ENCODE measurements around the gene UGT2B15. TPM values are rescaled to one million over a fixed set of nuclear protein-coding genes. Genes with fewer than 3 reads are reported as not detected.
"Not testable (repeated sequence)": the region's sequence is repeated elsewhere in the genome, so short reads cannot be mapped to it uniquely, and the experiment has no call there.

UGT2B15 gene
- total RNA-seq, 1 donor from 2014 or later, result 0.57 TPM

DNA sequence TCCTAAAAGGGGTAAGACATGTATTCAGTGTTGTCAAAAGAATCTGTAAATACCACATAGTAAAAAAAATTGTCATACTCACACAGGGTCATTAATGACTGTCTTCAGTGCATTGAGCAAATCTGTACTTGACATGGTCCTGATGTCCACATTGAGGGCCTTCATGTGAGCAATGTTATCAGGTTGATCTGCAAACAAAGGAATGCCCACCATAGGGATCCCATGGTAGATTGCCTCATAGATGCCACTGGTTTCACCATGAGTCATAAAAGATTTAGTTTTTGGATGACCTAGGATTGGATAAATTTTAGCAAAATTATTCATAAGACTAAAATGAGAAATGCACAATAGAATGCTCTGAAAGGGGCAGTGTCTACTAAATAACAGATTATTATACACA lies 38.1 kb upstream of the UGT2B15 start:
- Mint-ChIP-seq H3K36me3 (ENCODE audit: insufficient read depth) (peaks cover 7% of the 10 kb centered on the region), H3K4me3 (ENCODE audit: low read depth) (no peak overlapping the region), H3K9me3 (ENCODE audit: low read depth) (peaks cover 29% of the 10 kb centered on the region), H3K27me3 (no peaks in the 10 kb centered on the region), H3K4me1 (ENCODE audit: low read depth) (peaks cover 1% of the 10 kb centered on the region), H3K27ac (no peak overlapping the region)
- DNase-seq (ENCODE audit: low spot score, unreplicated experiment), result no peak
- TF ChIP-seq, protein P1, sequence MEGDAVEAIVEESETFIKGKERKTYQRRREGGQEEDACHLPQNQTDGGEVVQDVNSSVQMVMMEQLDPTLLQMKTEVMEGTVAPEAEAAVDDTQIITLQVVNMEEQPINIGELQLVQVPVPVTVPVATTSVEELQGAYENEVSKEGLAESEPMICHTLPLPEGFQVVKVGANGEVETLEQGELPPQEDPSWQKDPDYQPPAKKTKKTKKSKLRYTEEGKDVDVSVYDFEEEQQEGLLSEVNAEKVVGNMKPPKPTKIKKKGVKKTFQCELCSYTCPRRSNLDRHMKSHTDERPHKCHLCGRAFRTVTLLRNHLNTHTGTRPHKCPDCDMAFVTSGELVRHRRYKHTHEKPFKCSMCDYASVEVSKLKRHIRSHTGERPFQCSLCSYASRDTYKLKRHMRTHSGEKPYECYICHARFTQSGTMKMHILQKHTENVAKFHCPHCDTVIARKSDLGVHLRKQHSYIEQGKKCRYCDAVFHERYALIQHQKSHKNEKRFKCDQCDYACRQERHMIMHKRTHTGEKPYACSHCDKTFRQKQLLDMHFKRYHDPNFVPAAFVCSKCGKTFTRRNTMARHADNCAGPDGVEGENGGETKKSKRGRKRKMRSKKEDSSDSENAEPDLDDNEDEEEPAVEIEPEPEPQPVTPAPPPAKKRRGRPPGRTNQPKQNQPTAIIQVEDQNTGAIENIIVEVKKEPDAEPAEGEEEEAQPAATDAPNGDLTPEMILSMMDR (IDR thresholded peaks at IDR 0.05; ENCODE audit: unreplicated experiment), result no peak

DNA sequence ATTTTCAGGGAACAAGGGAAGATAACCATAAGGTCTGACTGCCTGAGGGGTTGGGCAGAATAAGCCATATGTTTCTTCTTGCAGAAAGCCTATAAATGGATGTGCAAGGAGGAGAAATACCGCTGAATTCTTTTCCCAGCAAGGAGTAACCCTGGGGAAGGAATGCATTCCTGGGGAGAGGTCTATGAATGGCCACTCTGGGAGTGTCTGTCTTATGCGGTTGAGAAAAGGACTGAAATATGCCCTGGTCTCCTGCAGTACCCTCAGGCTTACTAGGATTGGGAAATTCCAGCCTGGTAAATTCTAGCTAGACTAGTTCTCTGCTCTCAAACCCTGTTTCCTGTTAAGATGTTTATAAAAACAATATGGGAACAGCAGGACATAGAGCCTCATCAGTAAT lies 32.7 kb upstream of the UGT2B15 start:
- not testable (repeated sequence) for H3K27me3 Mint-ChIP-seq; H3K27ac Mint-ChIP-seq; H3K4me1 Mint-ChIP-seq (ENCODE audit: low read depth); DNase-seq (ENCODE audit: low spot score, unreplicated experiment); H3K36me3 Mint-ChIP-seq (ENCODE audit: insufficient read depth); H3K4me3 Mint-ChIP-seq (ENCODE audit: low read depth)
- peaks cover 33% of the 10 kb centered on the region for H3K9me3 Mint-ChIP-seq (ENCODE audit: low read depth)

DNA sequence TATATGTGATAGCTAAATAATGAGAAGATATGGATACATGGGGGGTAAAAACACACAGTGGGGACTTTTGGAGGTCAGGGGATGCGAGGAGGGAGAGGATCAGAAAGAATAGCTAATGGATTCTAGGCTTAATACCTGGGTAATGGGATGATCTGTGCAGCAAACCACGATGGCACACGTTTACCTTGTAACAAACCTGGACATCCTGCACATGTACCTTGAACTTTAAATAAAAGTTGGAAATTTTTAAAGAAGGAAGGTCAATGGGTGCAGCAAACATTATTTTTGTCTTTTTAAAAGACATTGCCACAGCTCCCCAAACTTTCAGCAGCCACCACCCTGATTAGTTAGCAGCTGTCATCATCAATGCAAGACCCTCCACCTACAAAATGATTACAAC lies 29.7 kb upstream of the UGT2B15 start:
- no peak overlapping the region for H3K27ac Mint-ChIP-seq
- no peak for DNase-seq (ENCODE audit: low spot score, unreplicated experiment)
- H3K27me3 Mint-ChIP-seq, result no peaks in the 10 kb centered on the region
- peaks cover 30% of the 10 kb centered on the region for H3K9me3 Mint-ChIP-seq (ENCODE audit: low read depth)
- no peak overlapping the region for H3K4me3 Mint-ChIP-seq (ENCODE audit: low read depth)
- H3K36me3 Mint-ChIP-seq (ENCODE audit: insufficient read depth), result peaks cover 4% of the 10 kb centered on the region
- TF ChIP-seq, protein P1 (IDR thresholded peaks at IDR 0.05; ENCODE audit: unreplicated experiment), result no peak
- no peaks in the 10 kb centered on the region for H3K4me1 Mint-ChIP-seq (ENCODE audit: low read depth)

DNA sequence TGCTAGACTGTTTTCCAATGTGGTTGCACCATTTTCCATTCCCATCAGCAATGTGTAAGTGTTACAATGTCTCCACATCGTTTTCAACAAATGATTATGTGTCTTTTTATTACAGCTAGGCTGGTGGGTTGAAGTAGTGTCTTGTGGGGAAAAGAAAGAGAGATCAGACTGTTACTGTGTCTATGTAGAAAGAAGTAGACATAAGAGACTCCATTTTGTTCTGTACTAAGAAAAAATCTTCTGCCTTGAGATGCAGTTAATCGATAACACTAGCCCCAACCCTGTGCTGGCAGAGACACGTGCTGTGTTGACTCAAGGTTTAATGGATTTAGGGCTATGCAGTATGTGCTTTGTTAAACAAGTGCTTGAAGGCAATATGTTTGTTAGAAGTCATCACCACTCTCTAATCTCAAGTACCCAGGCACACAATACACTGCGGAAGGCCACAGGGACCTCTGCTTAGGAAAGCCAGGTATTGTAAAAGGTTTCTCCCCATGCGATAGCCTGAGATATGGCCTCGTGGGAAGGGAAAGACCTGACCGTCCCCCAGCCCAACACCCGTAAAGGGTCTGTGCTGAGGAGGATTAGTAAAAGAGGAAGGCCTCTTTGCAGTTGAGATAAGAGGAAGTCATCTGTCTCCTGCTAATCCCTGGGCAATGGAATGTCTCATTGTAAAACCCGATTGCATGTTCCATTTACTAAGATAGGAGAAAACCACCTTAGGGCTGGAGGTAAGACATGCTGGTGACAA lies 23.0 kb upstream of the UGT2B15 start:
- H3K27ac Mint-ChIP-seq, result no peak overlapping the region
- DNase-seq (ENCODE audit: low spot score, unreplicated experiment), result no peak
- no peaks in the 10 kb centered on the region for H3K27me3 Mint-ChIP-seq
- H3K4me3 Mint-ChIP-seq (ENCODE audit: low read depth), result no peak overlapping the region
- no peaks in the 10 kb centered on the region for H3K4me1 Mint-ChIP-seq (ENCODE audit: low read depth)
- peaks cover 13% of the 10 kb centered on the region for H3K36me3 Mint-ChIP-seq (ENCODE audit: insufficient read depth)
- TF ChIP-seq, protein P1 (IDR thresholded peaks at IDR 0.05; ENCODE audit: unreplicated experiment), result no peak
- H3K9me3 Mint-ChIP-seq (ENCODE audit: low read depth), result peaks cover 30% of the 10 kb centered on the region

- TF ChIP-seq, protein P1 (IDR thresholded peaks at IDR 0.05; ENCODE audit: unreplicated experiment), result no peak
- no peak for DNase-seq (ENCODE audit: low spot score, unreplicated experiment)
- H3K4me1 Mint-ChIP-seq (ENCODE audit: low read depth), result no peaks in the 10 kb centered on the region
- H3K27ac Mint-ChIP-seq, result no peak overlapping the region
- peaks cover 29% of the 10 kb centered on the region for H3K9me3 Mint-ChIP-seq (ENCODE audit: low read depth)
- no peaks in the 10 kb centered on the region for H3K27me3 Mint-ChIP-seq
- peaks cover 11% of the 10 kb centered on the region for H3K36me3 Mint-ChIP-seq (ENCODE audit: insufficient read depth)
- no peak overlapping the region for H3K4me3 Mint-ChIP-seq (ENCODE audit: low read depth)
These were observed 20.7 kb upstream of the UGT2B15 start for GRCh38 chr4:68691186-68691585.

- H3K27ac Mint-ChIP-seq, result no peak overlapping the region
- H3K36me3 Mint-ChIP-seq (ENCODE audit: insufficient read depth), result peaks cover 14% of the 10 kb centered on the region
- H3K4me1 Mint-ChIP-seq (ENCODE audit: low read depth), result no peaks in the 10 kb centered on the region
- no peak for DNase-seq (ENCODE audit: low spot score, unreplicated experiment)
- no peaks in the 10 kb centered on the region for H3K27me3 Mint-ChIP-seq
- H3K9me3 Mint-ChIP-seq (ENCODE audit: low read depth), result peaks cover 41% of the 10 kb centered on the region
- TF ChIP-seq, protein P1 (IDR thresholded peaks at IDR 0.05; ENCODE audit: unreplicated experiment), result no peak
- H3K4me3 Mint-ChIP-seq (ENCODE audit: low read depth), result no peak overlapping the region
These were observed 12.6 kb upstream of the UGT2B15 start for GRCh38 chr4:68683034-68683433.

DNA sequence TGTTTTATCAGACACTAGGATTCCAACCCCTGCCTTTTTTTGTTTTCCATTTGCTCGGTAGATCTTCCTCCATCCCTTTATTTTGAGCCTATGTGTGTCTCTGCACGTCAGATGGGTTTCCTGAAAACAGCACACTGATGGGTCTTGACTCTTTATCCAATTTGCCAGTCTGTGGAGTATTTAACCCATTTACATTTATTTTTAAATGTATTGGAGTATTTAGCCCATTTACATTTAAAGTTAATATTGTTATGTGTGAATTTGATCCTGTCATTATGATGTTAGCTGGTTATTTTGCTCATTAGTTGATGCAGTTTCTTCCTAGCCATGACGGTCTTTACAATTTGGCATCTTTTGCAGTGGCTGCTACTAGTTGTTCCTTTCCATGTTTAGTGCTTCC lies 10.8 kb upstream of the UGT2B15 start:
- not testable (repeated sequence) for H3K4me3 Mint-ChIP-seq (ENCODE audit: low read depth); H3K27me3 Mint-ChIP-seq; DNase-seq (ENCODE audit: low spot score, unreplicated experiment); H3K4me1 Mint-ChIP-seq (ENCODE audit: low read depth); H3K27ac Mint-ChIP-seq
- peaks cover 14% of the 10 kb centered on the region for H3K36me3 Mint-ChIP-seq (ENCODE audit: insufficient read depth)
- peaks cover 43% of the 10 kb centered on the region for H3K9me3 Mint-ChIP-seq (ENCODE audit: low read depth)

Data from progenitor cell of endocrine pancreas (in vitro differentiated cells).